SU-DHL-6 (cell line): ENCODE measurements around the gene KCNG4.

Experiments used
- H2AFZ ChIP-seq: fragments of 200-600 bp; sonication (generic); 2 replicates; pipeline ENCODE4 v1.6.1; 2014; ENCODE audit warnings: low read depth, mild to moderate bottlenecking, moderate library complexity, mixed read lengths, antibody characterized with exemption, low read length; ENCODE audit not compliant: severe bottlenecking
- H3F3A ChIP-seq: fragments of 200-600 bp; shearing (Covaris generic); 2 replicates; pipeline ENCODE4 v1.6.0; 2016; ENCODE audit warnings: antibody characterized with exemption, mild to moderate bottlenecking; ENCODE audit not compliant: insufficient read depth
- H3K27ac ChIP-seq: fragments of 200-600 bp; sonication (generic); 2 replicates; pipeline ENCODE4 v1.5.1; 2016; ENCODE audit warnings: low read depth, mild to moderate bottlenecking, low read length, moderate library complexity, mixed read lengths
- H3K27me3 ChIP-seq: fragments of 200-600 bp; sonication (generic), shearing (Covaris generic); 2 replicates; pipeline ENCODE4 v1.6.0; 2014; ENCODE audit warnings: mild to moderate bottlenecking, low read length
- H3K36me3 ChIP-seq: fragments of 200-600 bp; sonication (generic); 2 replicates; pipeline ENCODE4 v1.6.1; 2014; ENCODE audit warnings: mild to moderate bottlenecking, low read length, mixed read lengths
- H3K4me2 ChIP-seq: fragments of 300-600, 200-600 bp; shearing (Covaris generic), sonication (generic); 2 replicates; pipeline ENCODE4 v1.6.0; 2014; ENCODE audit warnings: low read length, low read depth, mild to moderate bottlenecking; ENCODE audit not compliant: poor library complexity, severe bottlenecking
- H3K4me3 ChIP-seq: fragments of 200-600 bp; sonication (generic); 2 replicates; pipeline ENCODE4 v1.5.1; 2014; ENCODE audit warnings: antibody characterized with exemption, low read length, mild to moderate bottlenecking, mixed read lengths; ENCODE audit not compliant: insufficient read depth, poor library complexity, severe bottlenecking
- H3K79me2 ChIP-seq: fragments of 200-600 bp; sonication (generic); 2 replicates; pipeline ENCODE4 v1.6.1; 2014; ENCODE audit warnings: mild to moderate bottlenecking, low read length, moderate library complexity; ENCODE audit not compliant: insufficient read depth
- H3K9ac ChIP-seq: fragments of 200-600 bp; sonication (generic); 2 replicates; pipeline ENCODE4 v1.7.0; 2014; ENCODE audit warnings: mild to moderate bottlenecking, low read length
- H3K9me2 ChIP-seq: fragments of 200-600 bp; sonication (generic); replicated peaks from 2 replicates; pipeline ENCODE4 v1.6.1; 2014; ENCODE audit warnings: low read length; ENCODE audit not compliant: insufficient read depth
- H3K9me3 ChIP-seq: fragments of 200-600 bp; sonication (generic); 2 replicates; pipeline ENCODE4 v1.6.1; 2014; ENCODE audit warnings: low read length, mixed read lengths; ENCODE audit not compliant: insufficient read depth
- H4K20me1 ChIP-seq: fragments of 200-600 bp; sonication (generic); 2 replicates; pipeline ENCODE4 v1.6.1; 2014; ENCODE audit warnings: low read depth, mild to moderate bottlenecking, antibody characterized with exemption, low read length, moderate library complexity, mixed read lengths
- EZH2phosphoT487 ChIP-seq: fragments of 200-600 bp; sonication (generic), shearing (Covaris generic); conservative IDR thresholded peaks from 2 replicates; pipeline ENCODE4 v1.6.1; 2018; ENCODE audit warnings: mild to moderate bottlenecking, antibody characterized with exemption, low read length, moderate library complexity, mixed read lengths
- TF ChIP-seq, protein P1 (sequence below): fragments of 200-600 bp; sonication (generic); IDR thresholded peaks from one replicate; pipeline ENCODE4 v1.5.1; 2017; ENCODE audit warnings: antibody characterized with exemption, mild to moderate bottlenecking, low read length, moderate library complexity; ENCODE audit not compliant: insufficient read depth, poor library complexity, severe bottlenecking

The KCNG4 gene

DNA sequence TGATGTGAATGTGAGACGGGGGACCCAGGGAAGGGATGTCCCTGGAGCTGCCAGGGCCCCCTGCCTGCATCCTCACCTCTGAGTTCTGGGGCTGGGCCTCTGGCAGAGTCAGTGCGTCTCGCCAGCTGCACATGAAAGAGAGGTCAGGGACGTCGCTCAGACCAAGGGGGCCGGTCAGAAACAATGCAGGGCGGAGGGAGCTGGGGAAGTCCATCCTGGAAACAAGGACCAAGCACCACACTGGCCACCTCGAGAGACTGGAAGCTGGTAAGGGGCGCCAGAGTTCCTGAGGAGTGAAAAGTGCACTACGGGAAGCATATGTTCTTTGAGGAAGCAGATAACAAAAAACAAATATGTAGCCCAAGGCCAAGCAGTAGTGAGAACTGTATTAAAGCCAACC lies 55.0 kb downstream of the KCNG4 start:
- Histone ChIP-seq H2AFZ (no peak overlapping the region), H3K9me2 (no peaks in the 10 kb centered on the region), H4K20me1 (no peaks in the 10 kb centered on the region), H3K27me3 (no peaks in the 10 kb centered on the region), H3F3A (no peaks in the 10 kb centered on the region), H3K79me2 (peaks cover 25% of the 10 kb centered on the region), H3K4me2 (no peak overlapping the region), H3K9ac (no peak overlapping the region), H3K36me3 (no peaks in the 10 kb centered on the region), H3K27ac (no peak overlapping the region), H3K9me3 (no peaks in the 10 kb centered on the region), H3K4me3 (no peak overlapping the region)
- TF ChIP-seq EZH2phosphoT487 = no peak
- TF ChIP-seq, protein P1, sequence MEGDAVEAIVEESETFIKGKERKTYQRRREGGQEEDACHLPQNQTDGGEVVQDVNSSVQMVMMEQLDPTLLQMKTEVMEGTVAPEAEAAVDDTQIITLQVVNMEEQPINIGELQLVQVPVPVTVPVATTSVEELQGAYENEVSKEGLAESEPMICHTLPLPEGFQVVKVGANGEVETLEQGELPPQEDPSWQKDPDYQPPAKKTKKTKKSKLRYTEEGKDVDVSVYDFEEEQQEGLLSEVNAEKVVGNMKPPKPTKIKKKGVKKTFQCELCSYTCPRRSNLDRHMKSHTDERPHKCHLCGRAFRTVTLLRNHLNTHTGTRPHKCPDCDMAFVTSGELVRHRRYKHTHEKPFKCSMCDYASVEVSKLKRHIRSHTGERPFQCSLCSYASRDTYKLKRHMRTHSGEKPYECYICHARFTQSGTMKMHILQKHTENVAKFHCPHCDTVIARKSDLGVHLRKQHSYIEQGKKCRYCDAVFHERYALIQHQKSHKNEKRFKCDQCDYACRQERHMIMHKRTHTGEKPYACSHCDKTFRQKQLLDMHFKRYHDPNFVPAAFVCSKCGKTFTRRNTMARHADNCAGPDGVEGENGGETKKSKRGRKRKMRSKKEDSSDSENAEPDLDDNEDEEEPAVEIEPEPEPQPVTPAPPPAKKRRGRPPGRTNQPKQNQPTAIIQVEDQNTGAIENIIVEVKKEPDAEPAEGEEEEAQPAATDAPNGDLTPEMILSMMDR = no peak

DNA sequence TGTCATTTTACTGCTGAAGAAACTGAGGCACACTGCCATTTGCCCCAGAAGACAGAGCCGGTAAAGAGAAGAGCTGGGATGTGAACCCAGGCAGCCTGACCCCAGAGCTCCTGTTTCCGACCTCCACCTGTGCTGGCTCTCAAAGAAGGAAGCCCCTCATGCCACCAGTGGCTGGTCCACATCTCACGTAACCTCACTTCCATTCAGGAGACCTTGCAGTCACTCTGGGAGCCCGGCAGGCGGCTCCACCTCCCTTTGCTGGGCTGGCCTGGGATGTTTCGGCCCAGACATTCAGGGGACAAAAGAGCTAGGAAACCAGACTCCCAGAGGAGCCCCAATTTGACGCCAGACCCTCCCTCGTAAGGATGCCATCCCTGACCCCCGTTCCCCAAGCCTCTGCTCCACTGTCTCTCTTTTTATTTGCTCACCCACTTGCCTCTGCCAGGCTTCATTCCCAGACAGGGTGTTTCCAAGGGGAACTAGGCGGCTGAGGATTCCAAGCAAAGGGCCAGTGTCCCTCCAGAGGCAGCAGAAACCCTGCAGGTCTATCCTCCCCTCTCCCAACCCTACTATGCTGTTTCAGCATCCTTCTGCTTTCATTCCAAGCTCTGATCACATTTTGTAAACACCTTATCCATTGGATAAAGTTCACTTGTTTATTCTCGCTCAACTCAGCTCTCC lies 55.8 kb downstream of the KCNG4 start:
- Histone ChIP-seq H3K9me2 (no peaks in the 10 kb centered on the region), H3K27ac (no peak overlapping the region), H3K9ac (no peak overlapping the region), H3F3A (no peaks in the 10 kb centered on the region), H3K4me3 (no peak overlapping the region), H4K20me1 (no peaks in the 10 kb centered on the region), H3K36me3 (no peaks in the 10 kb centered on the region), H3K9me3 (no peaks in the 10 kb centered on the region), H2AFZ (no peak overlapping the region), H3K4me2 (no peak overlapping the region), H3K27me3 (no peaks in the 10 kb centered on the region), H3K79me2 (peaks cover 25% of the 10 kb centered on the region)
- no peak for TF ChIP-seq EZH2phosphoT487
- TF ChIP-seq, protein P1 = no peak

DNA sequence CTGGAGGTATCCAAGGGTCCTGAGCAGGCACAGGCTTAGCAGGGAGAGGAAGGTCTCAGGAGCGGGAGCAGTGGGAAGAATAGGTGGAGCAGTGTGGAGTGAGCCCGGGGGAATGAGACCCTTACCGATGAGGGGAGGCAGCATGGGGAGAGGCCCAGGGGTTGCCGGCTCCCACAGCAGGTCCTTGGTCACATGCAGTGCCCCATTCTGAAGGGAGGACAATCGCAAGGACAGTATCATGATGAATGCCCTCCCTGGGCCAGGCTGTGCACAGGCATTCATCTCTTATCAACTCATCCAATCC lies 56.3 kb downstream of the KCNG4 start:
- H3K27me3 ChIP-seq = no peaks in the 10 kb centered on the region
- H3K4me3 ChIP-seq = no peak overlapping the region
- no peaks in the 10 kb centered on the region for H3K9me2 ChIP-seq
- H3K4me2 ChIP-seq = no peak overlapping the region
- H3K79me2 ChIP-seq = peaks cover 25% of the 10 kb centered on the region
- no peak overlapping the region for H3K9ac ChIP-seq
- no peak overlapping the region for H3K27ac ChIP-seq
- no peaks in the 10 kb centered on the region for H3K36me3 ChIP-seq
- H3F3A ChIP-seq = no peaks in the 10 kb centered on the region
- TF ChIP-seq EZH2phosphoT487 = no peak
- TF ChIP-seq, protein P1 = no peak
- H3K9me3 ChIP-seq = no peaks in the 10 kb centered on the region
- no peaks in the 10 kb centered on the region for H4K20me1 ChIP-seq
- no peak overlapping the region for H2AFZ ChIP-seq
